DND-41 (cell line): ENCODE results near the gene TNRC6A.

ENCODE experiments used
- ATAC-seq: fragments of 200-7000 bp; cut with Tn5 transposase; 3 replicates; pipeline ENCODE4 v1.9.1; 2021; ENCODE audit warnings: low read depth; ENCODE audit not compliant: insufficient read depth
- DNase-seq: peaks from one replicate; pipeline ENCODE4 v3.0.0-alpha.2; 2020
- H2AFZ ChIP-seq: 2 replicates; pipeline ENCODE4 v1.6.0; 2012; ENCODE audit warnings: low read depth, low read length
- H3K27ac ChIP-seq: 2 replicates; pipeline ENCODE4 v1.5.1; 2012; ENCODE audit warnings: low read length, inconsistent platforms
- H3K27me3 ChIP-seq: fragments of 200-600 bp; sonication (generic); 2 replicates; pipeline ENCODE4 v1.6.0; 2012; ENCODE audit warnings: low read length, mild to moderate bottlenecking, inconsistent platforms; ENCODE audit not compliant: insufficient read depth, poor library complexity
- H3K36me3 ChIP-seq: 2 replicates; pipeline ENCODE4 v1.5.1; 2012; ENCODE audit warnings: low read length, inconsistent platforms; ENCODE audit not compliant: insufficient read depth
- H3K4me1 ChIP-seq: 2 replicates; pipeline ENCODE4 v1.5.1; 2012; ENCODE audit warnings: mild to moderate bottlenecking, low read length; ENCODE audit not compliant: insufficient read depth
- H3K4me2 ChIP-seq: 2 replicates; pipeline ENCODE4 v1.6.0; 2012; ENCODE audit warnings: mild to moderate bottlenecking, moderate library complexity, low read length, inconsistent platforms; ENCODE audit not compliant: insufficient read depth
- H3K4me3 ChIP-seq, 2 experiments: fragments of 200-600 bp in 1 of 2; shearing (Covaris generic) in 1 of 2; 2 replicates each; pipeline ENCODE4 v1.5.1; 2012 to 2016; ENCODE audit warnings: inconsistent platforms in 2 of 2, low read length in 2 of 2, mild to moderate bottlenecking in 2 of 2, low read depth in 1 of 2, moderate library complexity in 1 of 2
- H3K79me2 ChIP-seq: 2 replicates; pipeline ENCODE4 v1.6.0; 2012; ENCODE audit warnings: low read length, inconsistent platforms; ENCODE audit not compliant: insufficient read depth
- H3K9ac ChIP-seq: 2 replicates; pipeline ENCODE4 v1.6.0; 2012; ENCODE audit warnings: low read depth, mild to moderate bottlenecking, inconsistent platforms, low read length, moderate library complexity
- H3K9me3 ChIP-seq: 2 replicates; pipeline ENCODE4 v1.5.1; 2012; ENCODE audit warnings: low read length, moderate library complexity, mild to moderate bottlenecking, inconsistent platforms; ENCODE audit not compliant: insufficient read depth, severe bottlenecking
- H4K20me1 ChIP-seq: 2 replicates; pipeline ENCODE4 v1.6.0; 2012; ENCODE audit warnings: low read length; ENCODE audit not compliant: insufficient read depth
- CTCF ChIP-seq: IDR thresholded peaks from 2 replicates; pipeline ENCODE4 v1.5.1; 2012; ENCODE audit warnings: borderline replicate concordance, low read length, moderate library complexity, mild to moderate bottlenecking; ENCODE audit not compliant: poor library complexity, severe bottlenecking; ENCODE audit errors: extremely low read depth
- EZH2 ChIP-seq: IDR thresholded peaks from 3 replicates; pipeline ENCODE4 v1.6.1; 2012; ENCODE audit warnings: borderline replicate concordance, low read depth, mild to moderate bottlenecking, moderate library complexity, low read length, inconsistent platforms; ENCODE audit not compliant: severe bottlenecking

Gene TNRC6A

GRCh38 chr16:24694931-24695330 is 34.5 kb upstream of the TNRC6A start:
- Histone ChIP-seq H3K9ac (no peak overlapping the region), H3K9me3 (no peaks in the 10 kb centered on the region), H4K20me1 (no peaks in the 10 kb centered on the region), H2AFZ (no peak overlapping the region), H3K36me3 (no peaks in the 10 kb centered on the region), H3K4me1 (no peaks in the 10 kb centered on the region), H3K27ac (no peak overlapping the region), H3K4me2 (no peak overlapping the region), H3K79me2 (no peaks in the 10 kb centered on the region), H3K27me3 (no peaks in the 10 kb centered on the region), H3K4me3 (no peak overlapping the region)
- DNase-seq (no peak), ATAC-seq (no peak)
- TF ChIP-seq EZH2 (no peak), CTCF (no peak)

- H3K9ac ChIP-seq, result no peak overlapping the region
- H3K36me3 ChIP-seq, result no peaks in the 10 kb centered on the region
- DNase-seq, result no peak
These were observed 32.8 kb upstream of the TNRC6A start for GRCh38 chr16:24696699-24697098.

GRCh38 chr16:24698308-24698707 is 31.1 kb upstream of the TNRC6A start:
- Histone ChIP-seq H3K4me1 (no peaks in the 10 kb centered on the region), H2AFZ (no peak overlapping the region), H3K27ac (no peak overlapping the region), H3K4me3 (no peak overlapping the region), H3K36me3 (no peaks in the 10 kb centered on the region), H3K79me2 (no peaks in the 10 kb centered on the region), H3K27me3 (no peaks in the 10 kb centered on the region), H3K9me3 (no peaks in the 10 kb centered on the region), H4K20me1 (no peaks in the 10 kb centered on the region), H3K9ac (no peak overlapping the region), H3K4me2 (no peak overlapping the region)
- no peak for ATAC-seq
- TF ChIP-seq CTCF (no peak), EZH2 (no peak)
- DNase-seq, result no peak

More at GRCh38 chr16:24696699-24697098, 32.8 kb upstream of the TNRC6A start:
- Histone ChIP-seq H3K9me3 (no peaks in the 10 kb centered on the region), H4K20me1 (no peaks in the 10 kb centered on the region), H3K79me2 (no peaks in the 10 kb centered on the region), H3K27me3 (no peaks in the 10 kb centered on the region), H3K4me2 (no peak overlapping the region), H3K27ac (no peak overlapping the region), H3K4me1 (no peaks in the 10 kb centered on the region), H2AFZ (no peak overlapping the region), H3K4me3 (no peak overlapping the region)
- TF ChIP-seq CTCF (no peak), EZH2 (no peak)
- ATAC-seq, result no peak

- Histone ChIP-seq H3K4me3 (no peak overlapping the region), H3K4me1 (no peaks in the 10 kb centered on the region), H3K27me3 (no peaks in the 10 kb centered on the region), H3K4me2 (no peak overlapping the region), H3K79me2 (no peaks in the 10 kb centered on the region), H2AFZ (no peak overlapping the region), H3K27ac (no peak overlapping the region), H3K9ac (no peak overlapping the region), H3K9me3 (no peaks in the 10 kb centered on the region), H4K20me1 (no peaks in the 10 kb centered on the region), H3K36me3 (no peaks in the 10 kb centered on the region)
- ATAC-seq (no peak), DNase-seq (no peak)
- TF ChIP-seq CTCF (no peak), EZH2 (no peak)
These were observed 30.2 kb upstream of the TNRC6A start for GRCh38 chr16:24699151-24699723.
